Hepatocyte (in vitro differentiated cells): Measurements from ENCODE around the gene ROR1. TPM values are rescaled to one million over a fixed set of nuclear protein-coding genes. Genes with fewer than 3 reads are reported as not detected.

Experiments
- DNase-seq: peaks from one replicate; pipeline ENCODE4 v3.0.0-alpha.2; 2016; ENCODE audit warnings: low spot score
- H2AFZ ChIP-seq: fragments of 200-600 bp; sonication (generic); 2 replicates; pipeline ENCODE4 v1.6.0; 2016; ENCODE audit warnings: antibody characterized with exemption, mild to moderate bottlenecking
- H3K27ac ChIP-seq: fragments of 200-600 bp; sonication (generic); 2 replicates; pipeline ENCODE4 v1.5.1; 2016; ENCODE audit warnings: mild to moderate bottlenecking
- H3K27me3 ChIP-seq: fragments of 200-600 bp; sonication (generic); 2 replicates; pipeline ENCODE4 v1.6.1; 2016
- H3K36me3 ChIP-seq: fragments of 200-600 bp; sonication (generic); replicated peaks from 2 replicates; pipeline ENCODE4 v1.5.1; 2016; ENCODE audit warnings: low read depth; ENCODE audit not compliant: insufficient read depth
- H3K4me1 ChIP-seq: fragments of 200-600 bp; sonication (generic); 2 replicates; pipeline ENCODE4 v1.5.1; 2016; ENCODE audit warnings: mild to moderate bottlenecking, moderate library complexity; ENCODE audit not compliant: insufficient read depth
- H3K4me2 ChIP-seq: fragments of 200-600 bp; sonication (generic); 2 replicates; pipeline ENCODE4 v1.6.0; 2016
- H3K4me3 ChIP-seq: fragments of 200-600 bp; sonication (generic); 2 replicates; pipeline ENCODE4 v1.5.1; 2016; ENCODE audit warnings: mild to moderate bottlenecking
- H3K79me2 ChIP-seq: fragments of 200-600 bp; sonication (generic); 2 replicates; pipeline ENCODE4 v1.6.0; 2017; ENCODE audit warnings: mild to moderate bottlenecking
- H3K9me2 ChIP-seq: fragments of 200-600 bp; sonication (generic); replicated peaks from 2 replicates; pipeline ENCODE4 v1.6.0; 2017; ENCODE audit warnings: mild to moderate bottlenecking; ENCODE audit not compliant: insufficient read depth
- H3K9me3 ChIP-seq: fragments of 200-600 bp; sonication (generic); 2 replicates; pipeline ENCODE4 v1.5.1; 2016; ENCODE audit warnings: low read depth, mild to moderate bottlenecking
- H4K20me1 ChIP-seq: fragments of 200-600 bp; sonication (generic); 2 replicates; pipeline ENCODE4 v1.6.0; 2016; ENCODE audit warnings: mild to moderate bottlenecking; ENCODE audit not compliant: insufficient read depth, poor library complexity, severe bottlenecking
- EZH2 ChIP-seq: fragments of 200-600 bp; sonication (generic); IDR thresholded peaks from 2 replicates; pipeline ENCODE4 v1.6.1; 2016; ENCODE audit warnings: antibody characterized with exemption, mild to moderate bottlenecking, borderline replicate concordance
- EZH2phosphoT487 ChIP-seq: fragments of 200-600 bp; sonication (generic); IDR thresholded peaks from one replicate; pipeline ENCODE4 v1.6.1; 2018; ENCODE audit warnings: antibody characterized with exemption, mild to moderate bottlenecking, low read depth, moderate library complexity; ENCODE audit not compliant: unreplicated experiment, severe bottlenecking
- WGBS: methylation state at CpG from one replicate; pipeline ENCODE4 v1.1.6; 2016; ENCODE audit warnings: low lambda C conversion rate; ENCODE audit errors: missing lambda C conversion rate; 5-methylcytosine and 5-hydroxymethylcytosine counted together
- polyA plus RNA-seq: library from polyadenylated mRNA; unstranded; fragments of >200 nt; fragmentation: Nextera tagmentation; extraction: Ambion mirVana; gene quantifications from 2 replicates; pipeline ENCODE4 v1.2.1, GENCODE V29; 2016
- total RNA-seq: library from RNA; depleted of rRNA; stranded (reverse); fragments of >200 nt; gene quantifications from 2 replicates; pipeline ENCODE4 v1.2.3, GENCODE V29; 2014
- TF ChIP-seq, protein P1 (sequence below): fragments of 200-600 bp; sonication (generic); IDR thresholded peaks from 2 replicates; pipeline ENCODE4 v1.5.1; 2016; ENCODE audit warnings: antibody characterized with exemption, mild to moderate bottlenecking; ENCODE audit not compliant: poor library complexity

ROR1 gene
- total and polyA plus RNA-seq, 2 experiments from 2014 or later: 16.4 to 27.7 TPM

DNA sequence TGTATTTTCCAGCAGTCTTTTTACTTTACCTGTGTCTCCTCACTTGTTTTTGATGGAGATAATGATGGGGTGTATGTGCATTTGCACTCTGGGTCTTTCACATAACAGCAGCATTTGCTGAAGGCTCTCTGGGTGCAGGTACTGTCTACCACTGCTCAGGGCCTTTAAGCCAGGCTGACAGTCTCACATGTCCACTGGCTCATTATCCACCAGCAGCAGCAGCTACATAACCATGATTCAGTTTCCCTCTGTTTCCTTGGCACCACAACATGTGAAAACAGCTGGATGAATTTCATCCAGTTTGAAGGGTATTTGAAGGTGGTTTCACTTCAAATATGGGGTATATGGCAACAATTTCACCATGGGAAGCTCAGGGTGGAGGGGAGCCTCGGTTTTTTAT is 41.2 kb upstream of the ROR1 start:
- H2AFZ ChIP-seq: no peak overlapping the region
- no peaks in the 10 kb centered on the region for H3K9me3 ChIP-seq
- no peaks in the 10 kb centered on the region for H3K36me3 ChIP-seq
- H3K9me2 ChIP-seq: no peaks in the 10 kb centered on the region
- no peak overlapping the region for H3K4me2 ChIP-seq
- H3K79me2 ChIP-seq: no peaks in the 10 kb centered on the region
- WGBS: 92% methylated on average over 1 of the region's 1 CpG
- no peaks in the 10 kb centered on the region for H3K4me1 ChIP-seq
- H3K27ac ChIP-seq: no peak overlapping the region
- no peak for DNase-seq
- no peaks in the 10 kb centered on the region for H4K20me1 ChIP-seq
- no peaks in the 10 kb centered on the region for H3K27me3 ChIP-seq
- no peak overlapping the region for H3K4me3 ChIP-seq
- TF ChIP-seq EZH2 (no peak), EZH2phosphoT487 (no peak)
- TF ChIP-seq, protein P1, sequence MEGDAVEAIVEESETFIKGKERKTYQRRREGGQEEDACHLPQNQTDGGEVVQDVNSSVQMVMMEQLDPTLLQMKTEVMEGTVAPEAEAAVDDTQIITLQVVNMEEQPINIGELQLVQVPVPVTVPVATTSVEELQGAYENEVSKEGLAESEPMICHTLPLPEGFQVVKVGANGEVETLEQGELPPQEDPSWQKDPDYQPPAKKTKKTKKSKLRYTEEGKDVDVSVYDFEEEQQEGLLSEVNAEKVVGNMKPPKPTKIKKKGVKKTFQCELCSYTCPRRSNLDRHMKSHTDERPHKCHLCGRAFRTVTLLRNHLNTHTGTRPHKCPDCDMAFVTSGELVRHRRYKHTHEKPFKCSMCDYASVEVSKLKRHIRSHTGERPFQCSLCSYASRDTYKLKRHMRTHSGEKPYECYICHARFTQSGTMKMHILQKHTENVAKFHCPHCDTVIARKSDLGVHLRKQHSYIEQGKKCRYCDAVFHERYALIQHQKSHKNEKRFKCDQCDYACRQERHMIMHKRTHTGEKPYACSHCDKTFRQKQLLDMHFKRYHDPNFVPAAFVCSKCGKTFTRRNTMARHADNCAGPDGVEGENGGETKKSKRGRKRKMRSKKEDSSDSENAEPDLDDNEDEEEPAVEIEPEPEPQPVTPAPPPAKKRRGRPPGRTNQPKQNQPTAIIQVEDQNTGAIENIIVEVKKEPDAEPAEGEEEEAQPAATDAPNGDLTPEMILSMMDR: no peak

DNA sequence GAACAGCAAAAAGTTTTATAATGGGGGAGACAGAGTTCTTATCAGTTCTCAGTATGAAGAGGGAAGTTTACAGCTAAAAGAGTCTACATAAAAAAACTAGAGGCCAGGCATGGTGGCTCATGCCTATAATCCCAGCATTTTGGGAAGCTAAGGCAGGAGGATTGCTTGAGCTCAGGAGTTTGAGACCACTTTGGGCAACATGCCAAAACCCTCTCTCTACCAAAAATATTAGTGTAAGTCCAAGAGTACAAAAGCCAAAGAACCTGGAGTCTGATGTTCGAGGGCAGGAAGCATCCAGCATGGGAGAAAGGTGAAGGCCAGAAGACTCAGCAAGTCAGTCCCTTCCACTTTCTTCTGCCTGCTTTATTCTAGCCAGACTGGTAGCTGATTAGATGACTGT is 35.0 kb upstream of the ROR1 start:
- no peak overlapping the region for H3K4me3 ChIP-seq
- WGBS: 65% methylated on average over 1 of the region's 1 CpG

DNA sequence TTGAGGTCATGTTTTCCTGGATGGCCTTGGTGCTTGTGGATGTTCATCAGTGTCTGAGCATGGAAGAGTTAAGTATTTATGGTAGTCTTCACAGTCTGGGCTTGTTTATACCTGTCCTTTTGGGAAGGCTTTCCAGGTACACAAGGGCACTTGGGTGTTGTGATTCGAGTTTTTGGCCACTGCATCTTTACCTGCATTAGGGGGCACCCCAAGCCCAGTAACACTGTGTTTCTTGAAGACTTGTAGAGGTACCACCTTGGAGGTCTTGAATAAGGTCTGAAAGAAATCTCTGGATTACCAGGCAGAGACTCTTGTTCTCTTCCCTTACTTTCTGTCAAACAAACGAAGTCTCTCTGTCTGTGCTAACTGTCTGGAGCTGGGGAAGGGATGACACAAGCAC is 34.4 kb upstream of the ROR1 start:
- no peak for DNase-seq
- Histone ChIP-seq H2AFZ (no peak overlapping the region), H3K9me3 (no peaks in the 10 kb centered on the region), H4K20me1 (no peaks in the 10 kb centered on the region), H3K27ac (no peak overlapping the region), H3K79me2 (no peaks in the 10 kb centered on the region), H3K9me2 (no peaks in the 10 kb centered on the region), H3K4me2 (no peak overlapping the region), H3K27me3 (no peaks in the 10 kb centered on the region), H3K4me3 (no peak overlapping the region), H3K4me1 (no peaks in the 10 kb centered on the region), H3K36me3 (no peaks in the 10 kb centered on the region)
- 68% methylated on average over 2 of the region's 2 CpGs for WGBS
- no peak for TF ChIP-seq EZH2phosphoT487
- TF ChIP-seq, protein P1: no peak
- TF ChIP-seq EZH2: no peak

More for the DNA sequence above, 35.0 kb upstream of the ROR1 start:
- TF ChIP-seq, protein P1: no peak
- TF ChIP-seq EZH2 (no peak), EZH2phosphoT487 (no peak)
- Histone ChIP-seq H3K27me3 (no peaks in the 10 kb centered on the region), H3K27ac (no peak overlapping the region), H3K4me1 (no peaks in the 10 kb centered on the region), H3K79me2 (no peaks in the 10 kb centered on the region), H4K20me1 (no peaks in the 10 kb centered on the region), H3K9me2 (no peaks in the 10 kb centered on the region), H3K36me3 (no peaks in the 10 kb centered on the region), H3K4me2 (no peak overlapping the region), H2AFZ (no peak overlapping the region), H3K9me3 (no peaks in the 10 kb centered on the region)
- DNase-seq: no peak

DNA sequence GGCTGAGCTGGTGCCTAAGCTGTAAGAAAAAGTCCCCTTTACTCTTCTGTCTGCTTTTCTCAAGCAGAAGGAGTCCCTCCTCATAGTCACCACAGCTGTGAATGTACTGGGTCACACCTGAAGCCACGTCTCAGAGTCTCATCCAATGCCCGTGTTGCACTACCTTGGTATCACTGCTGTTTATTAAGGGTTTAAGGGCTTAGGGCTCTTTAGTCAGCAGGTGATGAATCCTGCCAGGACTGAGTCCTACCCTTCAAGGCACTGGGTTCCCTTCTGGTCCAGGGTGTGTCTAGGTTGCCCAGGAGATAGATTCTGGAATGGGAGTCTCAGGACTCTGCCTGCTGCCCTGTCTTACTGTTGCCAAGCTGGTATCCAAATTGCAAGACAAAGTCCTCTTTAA is 33.4 kb upstream of the ROR1 start:
- Histone ChIP-seq H3K9me2 (no peaks in the 10 kb centered on the region), H3K79me2 (no peaks in the 10 kb centered on the region), H3K4me2 (no peak overlapping the region), H3K4me3 (no peak overlapping the region), H3K9me3 (no peaks in the 10 kb centered on the region), H4K20me1 (no peaks in the 10 kb centered on the region), H3K36me3 (no peaks in the 10 kb centered on the region), H3K4me1 (no peaks in the 10 kb centered on the region), H3K27ac (no peak overlapping the region), H3K27me3 (no peaks in the 10 kb centered on the region), H2AFZ (no peak overlapping the region)
- WGBS: 88% methylated on average over 2 of the region's 2 CpGs
- no peak for TF ChIP-seq EZH2
- TF ChIP-seq, protein P1: no peak
- TF ChIP-seq EZH2phosphoT487: no peak
- DNase-seq: no peak
